SW480 (cell line): ENCODE data around the gene PLA2G12A.
A peak's percentile ranks its signal among the peaks of the same experiment; 100 is the strongest.

Experiments used
- DNase-seq: peaks from one replicate; pipeline ENCODE4 v3.0.0-alpha.2; 2016; ENCODE audit warnings: low spot score

Gene PLA2G12A

GRCh38 chr4:109729117-109729717, 653 bp downstream of the PLA2G12A start:
- DNase-seq, result peak; percentile 25

- peak; percentile 4 for DNase-seq
Observed at GRCh38 chr4:109728385-109728784, 1.5 kb downstream of the PLA2G12A start.

- no peak for DNase-seq
Observed at GRCh38 chr4:109723110-109723509, 6.8 kb downstream of the PLA2G12A start.

GRCh38 chr4:109722357-109722756, 7.5 kb downstream of the PLA2G12A start:
- DNase-seq, result no peak

- no peak for DNase-seq
Observed at GRCh38 chr4:109721033-109721432, 8.8 kb downstream of the PLA2G12A start.

- DNase-seq, result no peak
Observed at GRCh38 chr4:109719604-109720003, 10.3 kb downstream of the PLA2G12A start.

- no peak for DNase-seq
Observed at GRCh38 chr4:109718759-109719158, 11.1 kb downstream of the PLA2G12A start.

GRCh38 chr4:109713500-109713899, 16.4 kb downstream of the PLA2G12A start:
- no peak for DNase-seq

GRCh38 chr4:109708990-109709389, 20.9 kb downstream of the PLA2G12A start:
- no peak for DNase-seq

- no peak for DNase-seq
Observed at GRCh38 chr4:109708435-109708834, 21.4 kb downstream of the PLA2G12A start.

- no peak for DNase-seq
Observed at GRCh38 chr4:109703664-109704361, 26.1 kb downstream of the PLA2G12A start.

- DNase-seq, result peak; percentile 68
Observed at GRCh38 chr4:109702950-109703663, 26.8 kb downstream of the PLA2G12A start, which contains the start of gene CASP6. Gene CASP6 (minus strand): TSS chr4:109703445. CDS start chr4:109703395, 50 bp downstream.

GRCh38 chr4:109701566-109702410, 28.1 kb downstream of the PLA2G12A start:
- peak; percentile 7 for DNase-seq

GRCh38 chr4:109699553-109700225, 30.2 kb downstream of the PLA2G12A start:
- no peak for DNase-seq

GRCh38 chr4:109698656-109699055, 31.2 kb downstream of the PLA2G12A start:
- DNase-seq, result no peak

GRCh38 chr4:109691411-109691920, 38.4 kb downstream of the PLA2G12A start:
- no peak for DNase-seq

- DNase-seq, result no peak
Observed at GRCh38 chr4:109690690-109691410, 39.0 kb downstream of the PLA2G12A start.

- no peak for DNase-seq
Observed at GRCh38 chr4:109684727-109685126, 45.1 kb downstream of the PLA2G12A start.

GRCh38 chr4:109683621-109684253, 46.1 kb downstream of the PLA2G12A start:
- DNase-seq, result no peak

- no peak for DNase-seq
Observed at GRCh38 chr4:109682875-109683274, 47.0 kb downstream of the PLA2G12A start.
